ENCODE data around the gene ADIPOR2.

ADIPOR2 gene

DNA sequence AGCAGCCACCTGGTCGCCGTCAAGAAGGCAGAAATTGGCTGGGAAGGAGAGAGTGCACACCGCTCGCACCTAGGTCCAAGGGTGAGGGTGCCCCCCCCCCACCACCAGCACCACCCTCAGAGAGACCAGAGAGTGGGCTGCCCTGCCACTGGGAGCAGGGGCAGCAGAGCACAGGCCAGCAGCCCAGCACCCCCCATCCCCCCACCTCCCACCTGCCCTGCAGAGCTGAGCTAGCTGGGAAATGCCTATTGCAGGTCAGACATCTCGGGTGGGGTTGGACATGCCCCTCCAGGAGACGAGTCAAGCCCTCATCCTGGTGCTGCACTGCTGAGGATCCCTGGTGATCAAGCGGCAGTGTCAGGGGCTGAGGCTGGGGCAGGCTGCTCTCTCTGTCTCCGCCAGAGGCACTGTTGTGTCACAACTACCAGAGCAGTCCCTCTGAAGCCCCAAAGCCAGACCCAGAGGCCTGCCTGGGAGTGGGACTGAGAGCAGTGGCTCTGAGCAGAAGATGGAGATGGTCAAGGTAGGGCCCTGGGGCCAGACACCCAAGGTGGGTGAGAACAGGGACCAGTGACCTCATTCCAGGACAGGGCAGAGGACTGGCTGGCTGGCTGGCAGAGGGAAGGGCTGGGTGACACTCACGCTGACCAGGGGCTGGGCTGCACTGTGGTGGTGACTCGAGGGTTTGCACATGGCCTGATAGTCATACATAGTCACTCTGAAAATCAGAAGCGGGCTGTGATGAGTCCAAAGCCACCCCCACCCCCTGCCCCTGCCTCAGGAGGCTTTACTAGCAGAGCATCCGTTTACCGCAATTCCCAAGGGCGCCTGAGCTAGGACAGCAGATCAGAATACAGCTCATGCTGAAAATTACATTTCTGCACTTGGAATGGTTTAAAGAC is 109.8 kb downstream of the ADIPOR2 start:
- peak in 1 of 2 experiments; percentile 1 for DNase-seq

DNA sequence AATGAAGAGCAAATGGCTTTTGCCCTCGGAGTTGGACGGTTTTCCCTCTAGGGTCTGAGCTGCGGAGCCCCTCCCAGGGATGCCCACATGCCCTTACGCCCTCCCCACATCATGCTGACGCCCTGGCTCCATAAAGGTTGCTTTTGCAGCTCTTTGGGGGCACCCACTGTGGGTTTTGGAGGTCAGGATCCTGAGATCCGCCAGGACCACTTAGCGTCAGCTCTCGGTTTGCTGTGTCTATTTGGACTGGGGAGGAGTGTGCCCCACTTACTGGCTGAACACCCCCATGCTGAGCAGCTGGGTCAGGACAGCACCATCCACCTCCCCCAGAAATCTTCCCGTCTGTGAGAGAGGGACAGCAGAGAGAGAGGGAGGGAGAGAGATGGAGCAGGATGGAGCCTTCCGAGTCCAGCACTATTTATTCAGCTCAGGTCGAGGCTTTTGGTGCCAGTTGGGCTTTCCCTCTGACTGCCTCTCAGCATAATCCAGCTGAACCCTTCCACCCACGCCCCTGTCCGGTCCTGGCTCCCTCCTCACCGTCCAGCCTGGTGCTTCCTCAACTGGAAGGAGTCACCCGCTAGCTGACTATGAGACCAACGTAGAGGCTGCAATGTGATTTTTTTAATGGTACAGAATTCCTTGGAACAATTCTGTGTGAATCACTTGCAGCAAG is 110.6 kb downstream of the ADIPOR2 start:
- peak in 1 of 2 experiments; percentile 2 for DNase-seq

DNA sequence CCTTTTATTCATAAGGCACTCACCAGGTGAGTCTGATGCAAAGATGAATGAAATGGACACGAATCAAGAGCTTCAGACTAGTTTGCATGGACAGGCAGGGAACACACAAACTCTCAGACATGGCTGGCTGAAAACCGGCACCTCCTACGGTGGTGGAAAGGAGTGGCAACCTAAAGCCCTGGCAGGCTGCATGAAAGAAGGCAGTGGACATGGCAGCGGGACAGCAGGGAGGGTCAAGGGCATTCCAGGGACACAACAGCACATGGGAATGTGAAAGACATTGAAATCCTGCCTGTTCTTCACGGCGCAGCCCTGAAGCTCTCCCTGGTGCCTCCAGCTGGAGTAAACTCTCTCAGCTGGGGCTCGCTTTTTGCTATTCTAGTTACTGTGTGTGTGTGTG is 112.9 kb downstream of the ADIPOR2 start:
- DNase-seq: no peak

DNA sequence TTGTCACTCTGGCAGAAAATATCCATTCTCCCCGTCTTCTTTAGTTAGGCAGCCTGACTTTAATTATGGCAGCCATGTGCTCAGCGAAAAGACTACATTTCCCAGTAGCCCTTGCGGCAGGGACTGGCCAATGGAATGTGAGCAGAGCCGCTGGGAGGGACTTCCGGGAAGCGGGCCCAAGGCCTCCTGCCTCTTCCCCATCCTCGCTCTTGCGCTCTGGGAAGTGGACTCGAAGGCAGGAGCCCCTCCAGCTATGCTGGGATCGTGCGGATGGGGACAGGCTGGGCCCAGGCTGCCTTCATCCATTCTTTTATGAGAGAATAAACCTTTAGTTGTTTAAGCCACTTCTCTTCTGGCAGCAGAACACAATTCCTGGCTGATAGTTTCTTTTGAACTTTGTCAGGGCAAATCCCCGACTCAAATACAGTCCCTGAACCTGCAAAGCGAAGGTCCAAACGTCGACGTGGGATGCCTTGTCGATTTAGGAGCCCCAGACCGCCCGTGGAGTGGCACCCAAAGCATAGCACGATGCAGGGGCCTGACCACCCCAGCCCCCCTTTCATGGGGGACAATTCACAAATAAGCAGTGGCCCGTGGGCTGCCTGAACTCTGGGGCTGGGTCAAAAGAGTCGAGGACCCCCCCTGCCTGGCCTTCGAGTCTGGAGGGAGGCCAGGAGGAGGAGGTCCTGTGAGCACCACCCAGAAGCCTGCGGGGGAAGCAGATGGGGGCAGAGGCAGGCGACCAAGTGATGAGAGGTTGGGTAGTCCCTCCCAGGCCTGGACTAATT is 113.9 kb downstream of the ADIPOR2 start:
- peak; percentile 86 to 90 for DNase-seq

DNA sequence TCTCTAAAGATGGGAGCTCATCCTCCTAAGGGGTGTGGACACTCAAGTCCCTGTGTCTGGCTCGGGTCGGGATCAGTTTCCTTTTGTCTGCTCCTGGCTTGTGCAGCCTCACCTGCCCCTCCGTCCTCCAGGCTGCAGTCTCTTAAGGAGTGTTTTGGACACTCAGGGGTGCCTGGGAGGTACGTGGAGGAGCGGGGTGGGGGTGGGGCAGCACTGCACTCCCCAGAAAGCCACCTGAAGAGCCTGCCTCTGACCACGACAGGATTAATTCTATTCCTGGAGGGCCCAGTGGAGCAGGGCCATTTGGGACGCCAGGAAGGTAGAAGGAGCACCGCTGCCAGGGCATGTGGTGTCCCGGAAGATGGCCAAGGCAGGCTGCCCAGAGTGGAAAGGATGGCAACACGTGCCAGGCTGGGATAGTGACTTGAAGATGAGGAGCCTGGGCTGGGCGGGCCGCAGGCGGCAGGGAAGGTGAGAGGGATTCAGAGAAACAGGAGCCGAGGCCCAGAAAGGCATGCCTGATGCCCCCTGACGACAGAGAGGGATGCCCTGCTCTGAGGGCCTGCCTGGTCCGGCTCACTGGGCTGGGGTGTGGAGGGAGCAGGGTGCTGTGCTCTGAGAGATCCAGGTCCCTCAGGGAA is 114.7 kb downstream of the ADIPOR2 start:
- DNase-seq: no peak

DNA sequence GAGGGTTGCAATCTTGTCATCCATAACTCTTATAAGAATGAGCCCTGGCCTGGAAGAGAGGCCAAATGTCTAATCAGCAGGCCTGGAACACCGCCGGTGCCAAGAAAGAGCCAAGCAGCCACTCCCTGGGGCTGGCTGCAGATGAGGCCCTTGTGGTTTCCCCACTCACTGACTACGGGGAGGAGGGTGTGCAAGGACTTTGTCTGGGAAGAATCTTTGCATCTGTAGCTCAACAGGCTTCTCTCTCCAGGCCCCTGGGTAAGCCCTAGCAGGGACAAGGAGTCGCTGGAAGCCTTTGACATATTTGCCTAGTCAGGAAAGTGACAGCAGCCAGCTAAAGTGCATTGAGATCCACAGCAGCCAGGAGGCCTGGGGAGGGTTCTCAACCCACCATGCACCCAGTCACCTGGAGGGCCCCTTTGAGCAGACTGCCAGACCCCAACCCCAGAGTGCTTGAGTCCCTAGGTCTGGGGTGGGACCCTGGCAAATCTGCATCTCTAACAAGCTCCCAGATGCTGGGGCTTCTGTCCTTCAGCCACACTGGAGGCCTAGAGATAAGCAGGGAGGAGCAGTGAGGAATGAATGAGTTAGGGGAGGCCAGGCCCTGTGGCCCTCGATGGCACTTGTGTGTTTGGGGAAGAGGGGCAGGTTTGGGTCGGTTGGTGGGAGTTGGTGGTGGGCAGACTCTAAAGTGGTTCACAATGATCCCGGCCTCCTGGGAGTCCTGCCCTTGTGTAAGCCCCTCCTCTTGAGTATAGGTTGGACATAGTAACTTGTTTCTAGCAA is 115.6 kb downstream of the ADIPOR2 start:
- DNase-seq: no peak

DNA sequence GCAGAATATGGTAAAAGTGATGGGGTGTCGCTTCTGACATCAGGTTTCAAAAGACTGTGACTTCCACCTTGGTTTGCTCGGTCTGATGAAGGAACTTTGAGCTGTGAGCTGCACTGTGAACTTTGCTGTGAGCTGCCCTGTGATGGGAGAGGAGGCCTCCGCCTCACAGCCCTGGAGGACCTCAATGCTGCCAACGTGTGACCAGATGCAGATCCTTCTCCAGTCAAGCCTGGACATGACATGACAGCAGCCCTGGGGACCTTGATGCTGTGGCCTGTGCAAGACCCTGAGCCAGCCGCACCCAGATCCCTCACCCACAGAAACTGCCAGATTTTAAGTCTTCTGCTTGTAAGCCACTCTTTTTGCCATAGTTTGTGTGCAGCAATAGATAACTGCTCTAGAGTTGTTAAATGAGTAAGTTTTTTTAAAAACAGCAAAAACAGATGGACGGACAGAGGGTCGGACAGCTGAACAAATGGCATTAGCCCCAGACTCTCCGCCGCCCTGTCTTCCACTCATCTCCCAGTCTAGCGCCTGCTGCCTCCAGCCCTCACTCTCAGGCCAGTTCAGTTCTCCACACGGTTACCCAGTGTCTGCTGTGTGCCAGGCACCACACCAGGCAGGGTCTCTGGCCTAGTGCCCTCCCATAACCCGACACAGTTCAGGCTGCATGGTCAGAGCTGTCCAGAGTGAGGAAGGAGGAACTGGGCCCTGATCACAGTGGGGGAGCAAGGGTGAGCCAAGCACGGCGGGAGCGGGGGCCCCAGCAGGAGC is 116.4 kb downstream of the ADIPOR2 start:
- DNase-seq: no peak

DNA sequence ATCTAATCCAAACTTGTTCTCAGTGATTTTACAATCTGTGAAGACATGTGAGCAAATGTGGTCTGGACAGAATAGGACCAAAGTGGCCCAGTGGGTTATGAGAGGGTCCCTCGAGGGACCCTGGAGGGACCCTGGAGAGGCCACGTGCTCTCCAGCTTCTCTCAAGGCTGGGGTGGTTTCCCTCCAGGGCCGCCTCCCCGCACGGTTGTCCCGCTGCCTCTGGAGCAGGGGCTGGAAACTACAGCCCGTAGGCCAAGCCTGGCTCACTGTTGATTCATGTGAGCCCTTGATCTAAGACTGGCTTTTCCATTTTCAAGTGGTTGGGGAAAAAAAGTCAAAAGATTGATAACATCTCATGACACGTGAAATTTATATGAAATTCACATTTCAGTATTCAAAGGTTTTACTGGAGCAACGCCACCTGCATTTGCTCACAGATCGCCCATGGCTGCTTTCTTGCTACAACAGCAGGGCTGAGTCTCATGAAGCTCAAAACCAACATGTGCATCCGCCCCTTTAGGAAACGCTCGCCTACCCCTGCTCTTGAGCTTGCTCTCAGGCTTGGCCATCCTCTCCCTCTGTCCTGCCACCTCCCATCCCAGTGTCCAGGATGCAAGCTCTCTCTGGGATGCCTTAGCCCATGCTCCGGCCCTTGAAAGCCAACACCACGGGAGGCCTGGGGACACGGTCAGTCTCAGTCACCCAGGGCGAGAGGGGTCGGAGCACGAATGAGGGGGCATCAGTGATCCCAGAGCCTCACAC is 117.3 kb downstream of the ADIPOR2 start:
- DNase-seq: no peak

DNA sequence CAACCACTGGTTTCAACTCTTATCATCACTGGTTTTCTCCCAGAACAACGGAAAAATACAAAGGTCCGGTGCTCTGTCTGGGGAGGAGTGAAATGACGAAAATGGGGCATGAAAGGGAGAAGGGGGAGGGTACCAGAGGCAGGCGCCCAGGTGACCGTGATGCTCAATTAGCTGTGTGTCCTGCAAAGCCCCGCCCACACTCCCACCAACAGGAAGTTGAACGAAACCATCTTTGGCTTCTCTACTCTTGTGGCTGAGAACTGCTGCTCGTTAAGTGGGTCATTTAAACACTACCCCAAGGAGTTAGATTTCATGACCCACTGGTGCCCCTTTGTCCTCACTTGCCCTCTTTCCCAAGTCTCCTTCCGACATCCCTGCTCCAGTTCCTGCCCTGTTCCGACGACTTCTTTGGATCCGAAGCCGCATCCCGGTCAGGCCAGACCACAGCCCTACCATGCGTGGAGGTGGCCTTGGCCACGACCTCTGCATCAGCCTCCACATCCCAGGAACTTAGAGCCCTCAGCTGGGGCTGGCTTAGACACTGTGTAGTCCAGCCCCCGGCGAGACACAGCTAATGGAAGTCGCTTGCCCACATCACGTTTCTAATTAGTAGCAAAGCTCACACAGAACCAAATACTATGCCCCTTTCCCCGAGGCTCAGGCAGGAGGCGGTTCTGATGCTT is 118.1 kb downstream of the ADIPOR2 start:
- no peak for DNase-seq

DNA sequence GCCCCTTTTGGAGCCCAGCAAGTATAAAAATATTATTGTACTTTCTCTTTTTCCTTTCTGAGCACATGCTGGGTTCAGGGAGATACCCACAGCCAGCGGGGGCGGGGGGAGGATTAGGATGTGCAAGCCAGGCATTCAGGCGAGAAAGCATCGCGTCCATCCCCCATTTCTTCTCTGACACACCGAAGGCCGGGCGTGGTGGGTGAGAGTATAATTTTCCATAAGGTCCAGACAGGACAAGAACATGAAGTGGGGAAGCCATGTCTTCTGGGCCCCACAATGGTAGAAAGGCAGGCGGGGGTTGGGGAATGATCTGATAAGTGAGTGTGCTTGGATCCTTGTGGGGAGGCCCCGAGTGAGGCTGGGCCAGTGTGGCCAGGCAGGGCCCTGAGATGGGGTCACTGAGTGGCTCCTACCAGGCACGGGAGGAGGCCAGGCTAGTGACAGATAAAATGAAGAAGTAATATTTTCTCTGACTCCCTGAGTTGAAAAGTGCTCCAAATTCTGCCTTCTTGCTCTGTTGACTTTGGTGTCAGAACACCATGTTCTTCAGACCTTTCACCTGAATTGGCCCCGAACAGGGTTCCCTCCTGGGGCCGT is 118.8 kb downstream of the ADIPOR2 start:
- DNase-seq: no peak

DNA sequence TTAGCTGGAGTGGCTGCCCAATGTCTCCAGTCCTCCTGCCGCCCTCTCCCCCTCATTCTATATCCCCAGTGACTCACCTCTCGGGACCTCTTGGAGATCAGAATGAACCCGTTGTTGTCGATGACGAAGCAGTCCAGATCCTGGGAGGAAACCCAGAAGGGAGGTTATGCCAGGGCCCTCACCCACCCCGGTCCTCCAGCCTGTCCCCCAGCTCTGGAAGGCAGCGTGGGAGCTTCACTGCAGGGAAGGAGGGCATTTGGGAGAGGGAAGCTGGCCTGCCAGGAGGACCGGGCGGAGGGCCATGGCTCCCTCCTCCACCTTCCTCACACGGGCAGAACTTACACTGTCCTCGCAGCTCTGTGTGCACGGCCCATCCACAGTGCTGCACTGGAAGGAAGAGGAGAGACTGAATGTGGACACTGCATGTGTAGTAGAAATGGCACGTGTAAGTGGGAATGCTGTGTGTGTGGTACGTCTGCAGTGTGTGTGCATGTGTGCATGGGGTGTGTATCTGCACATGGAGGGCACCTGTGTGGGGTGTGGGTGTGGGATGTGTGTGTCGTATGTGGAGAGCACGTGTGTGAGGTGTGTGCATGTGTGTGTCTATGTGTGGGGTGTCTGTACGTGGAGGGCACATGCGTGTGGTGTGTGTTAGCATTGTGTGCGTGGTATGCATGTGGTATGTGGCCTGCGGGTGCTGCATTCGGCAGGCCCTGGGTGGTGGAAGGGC is 119.5 kb downstream of the ADIPOR2 start:
- DNase-seq: no peak

DNA sequence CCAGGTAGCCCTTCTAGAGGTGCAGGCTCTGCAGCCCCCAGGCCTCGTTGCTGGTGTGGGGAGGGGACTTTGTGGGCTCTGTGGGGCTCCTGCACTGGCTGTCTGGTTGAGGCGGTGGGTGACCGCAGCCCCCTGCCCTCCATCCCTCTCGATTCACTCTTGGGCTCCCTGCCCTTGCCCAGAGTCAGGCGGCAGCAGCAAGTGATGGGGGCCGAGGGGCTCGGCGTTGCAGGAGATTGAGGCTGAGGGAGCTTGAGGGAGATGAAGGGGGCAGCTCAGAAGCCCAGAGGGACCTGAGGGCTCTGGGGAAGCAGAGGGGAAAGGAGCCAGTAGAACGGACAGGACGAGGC is 120.0 kb downstream of the ADIPOR2 start:
- DNase-seq: no peak

DNA sequence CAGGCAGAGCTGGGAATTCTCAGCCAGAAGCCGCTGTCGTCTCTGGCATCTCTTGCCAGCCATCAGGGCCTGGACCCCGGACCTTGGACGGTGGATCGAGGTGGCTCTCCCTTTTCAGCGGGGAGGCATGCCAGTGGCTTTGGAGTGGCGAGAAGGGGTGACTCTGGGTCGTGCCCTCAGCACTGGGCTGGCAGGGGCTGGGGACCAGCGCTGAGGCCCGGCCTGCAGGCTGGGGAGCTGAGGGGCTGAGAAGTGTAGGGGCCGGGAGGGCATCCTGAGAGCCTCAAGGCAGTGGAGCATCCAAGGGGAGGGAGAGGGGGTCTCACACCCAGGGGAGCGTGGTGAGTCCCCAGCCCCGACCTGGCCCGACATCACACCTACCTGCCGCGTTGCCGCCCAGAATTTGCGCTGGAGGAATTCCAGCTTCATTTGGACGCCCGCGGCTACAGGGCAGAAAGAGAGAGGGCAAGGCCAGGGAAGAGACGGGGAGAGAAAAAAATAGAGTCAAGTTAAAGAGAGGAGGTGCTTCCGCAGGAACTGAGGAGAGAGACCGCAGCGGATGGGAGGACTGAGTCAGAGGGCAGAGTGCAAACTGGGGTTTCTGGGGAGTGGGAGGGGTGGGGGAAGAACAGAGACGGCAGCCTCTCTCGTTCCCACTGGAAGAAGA is 120.5 kb downstream of the ADIPOR2 start:
- DNase-seq: peak; percentile 50 to 65

DNA sequence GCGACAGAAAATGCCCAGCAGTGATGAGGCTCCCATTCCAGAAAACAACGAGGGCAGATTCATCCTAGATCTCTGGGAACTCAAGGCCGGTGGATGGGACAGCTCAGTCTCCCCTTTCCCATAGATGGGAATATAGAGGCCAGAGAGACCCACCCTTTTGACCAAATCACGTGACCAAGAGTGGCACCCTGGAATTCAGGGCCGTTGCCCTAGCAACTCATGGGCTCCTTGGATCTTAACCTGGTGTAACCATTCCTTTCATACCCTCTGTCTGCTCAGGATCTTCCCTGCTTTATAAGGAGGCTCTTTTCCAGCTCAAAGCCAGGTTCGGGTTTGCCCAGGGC is 121.0 kb downstream of the ADIPOR2 start:
- DNase-seq: no peak

DNA sequence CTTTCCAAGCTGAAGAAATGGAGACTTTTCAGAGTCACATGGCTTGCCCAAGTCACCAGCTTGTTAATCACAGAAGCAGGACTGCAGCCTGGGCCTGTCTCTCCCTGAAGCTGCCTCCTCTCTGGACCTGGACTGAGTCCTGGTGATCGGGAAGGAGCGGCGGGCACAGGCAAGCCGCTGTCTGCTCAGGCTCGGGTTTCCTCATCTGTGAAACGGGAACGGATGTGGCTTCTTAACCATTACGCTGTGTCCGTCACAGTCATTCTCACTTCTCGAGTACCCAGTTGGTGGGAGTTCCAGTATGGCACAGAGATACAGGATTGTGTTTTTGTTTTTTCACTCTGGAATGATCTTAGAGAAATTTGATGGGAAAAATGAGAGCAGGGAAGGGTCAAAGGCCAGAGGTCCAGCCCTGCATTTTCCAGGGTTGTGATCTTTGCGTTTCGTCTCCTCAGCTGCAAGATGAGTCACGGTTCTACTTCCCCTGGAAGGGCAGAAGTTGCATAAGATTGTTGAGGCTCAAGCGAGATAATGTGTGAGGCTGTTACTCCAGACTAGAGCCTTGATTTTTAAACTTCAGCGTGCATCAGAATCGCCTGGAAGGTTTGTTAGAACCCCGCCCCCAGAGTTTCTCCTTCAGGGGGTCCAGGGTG is 121.9 kb downstream of the ADIPOR2 start:
- DNase-seq: no peak

DNA sequence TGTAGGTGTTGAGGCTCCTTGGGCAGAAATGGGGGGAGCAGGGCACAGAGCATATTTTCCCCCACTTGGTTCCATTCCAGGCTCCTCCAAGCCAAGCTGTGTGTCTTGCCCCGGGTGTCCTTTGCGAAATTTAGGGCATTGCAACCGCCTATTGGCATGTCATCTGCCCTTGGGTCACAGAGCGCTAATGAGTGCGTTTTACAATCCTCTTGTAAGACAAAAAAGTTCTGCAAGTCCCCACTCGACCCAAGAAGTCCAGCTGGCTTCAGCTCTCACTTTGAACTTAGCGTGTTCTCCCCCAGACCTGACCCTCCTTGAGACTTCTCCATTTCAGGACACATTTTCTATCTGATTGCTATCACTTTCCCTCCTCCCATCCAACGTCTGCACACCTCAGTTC is 123.4 kb downstream of the ADIPOR2 start:
- no peak for DNase-seq

DNA sequence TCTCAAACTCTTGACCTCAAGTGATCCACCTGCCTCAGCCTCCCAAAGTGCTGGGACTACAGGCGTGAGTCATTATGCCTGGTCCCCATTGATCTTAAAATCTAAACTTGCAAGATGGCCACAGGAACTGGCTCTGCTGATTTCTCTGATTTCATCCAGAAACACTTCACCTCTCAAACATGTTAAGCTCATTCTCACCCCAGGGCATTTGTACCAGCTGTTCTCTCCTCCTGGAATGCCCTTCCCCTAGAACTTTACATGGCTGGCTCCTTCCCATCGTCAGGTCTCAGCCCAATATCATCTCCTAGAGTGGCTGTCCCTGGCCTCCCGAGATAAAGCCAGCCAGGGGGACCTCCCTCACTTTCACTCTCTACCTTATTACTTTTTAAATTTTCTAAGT is 124.2 kb downstream of the ADIPOR2 start:
- no peak for DNase-seq
